HG03060 (cell line): ENCODE results near the gene NECAP2.
"Not testable (repeated sequence)": the region's sequence is repeated elsewhere in the genome, so short reads cannot be mapped to it uniquely, and the experiment has no call there.

Experiments used
- ATAC-seq: cut with Tn5 transposase; IDR thresholded peaks from one replicate; pipeline ENCODE4 v1.9.1; 2021; ENCODE audit warnings: low read depth, moderate number of reproducible peaks; ENCODE audit not compliant: unreplicated experiment

NECAP2 gene

DNA sequence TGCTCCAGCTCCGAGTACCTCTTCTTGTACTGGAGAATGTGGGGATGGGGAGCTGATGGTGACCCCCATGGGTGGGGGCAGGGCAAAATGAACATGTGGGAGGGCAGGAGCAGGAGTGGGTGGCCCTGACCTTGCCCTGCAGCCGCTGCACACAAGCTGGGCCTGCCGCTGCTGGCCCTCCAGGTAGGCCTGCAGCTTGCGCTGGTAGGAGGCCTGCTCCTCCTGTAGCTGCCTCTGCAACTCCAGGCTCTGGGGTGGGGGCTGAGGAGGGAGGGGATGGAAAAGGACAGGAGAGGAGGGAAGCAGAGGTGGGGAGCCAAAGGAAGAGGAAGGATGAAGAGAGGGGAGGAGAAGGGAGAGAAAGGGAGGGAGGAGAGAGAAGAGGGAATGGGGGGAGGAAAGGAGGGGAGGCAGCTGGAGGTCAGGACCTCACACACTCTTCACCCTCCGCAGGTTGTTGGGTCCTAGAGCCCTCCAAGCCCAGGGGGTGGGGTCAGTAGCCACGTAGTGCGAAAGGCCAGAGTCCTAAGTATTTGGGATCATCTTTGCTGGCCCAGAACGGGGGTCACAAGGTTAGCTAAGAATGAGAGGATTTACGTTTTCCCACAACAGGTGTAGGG lies 50.6 kb downstream of the NECAP2 start:
- no peak for ATAC-seq

DNA sequence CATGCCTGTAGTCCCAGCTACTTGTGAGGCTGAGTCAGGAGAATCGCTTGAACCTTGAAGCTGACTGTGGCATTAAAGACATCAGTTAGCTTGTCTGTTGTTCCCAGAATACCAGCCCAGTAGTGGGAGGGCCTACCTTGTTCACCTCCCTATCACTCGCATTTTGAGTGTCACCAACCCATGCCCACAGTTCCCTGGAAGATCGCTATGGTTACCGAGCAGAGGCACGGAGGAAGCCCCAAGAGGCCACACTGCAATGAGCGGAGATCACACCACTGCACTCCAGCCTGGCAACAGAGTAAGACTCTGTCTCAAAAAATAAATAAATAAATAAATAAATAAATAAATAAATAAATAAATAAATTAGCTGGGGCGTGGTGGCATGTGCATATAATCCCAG lies 52.4 kb downstream of the NECAP2 start:
- not testable (repeated sequence) for ATAC-seq

DNA sequence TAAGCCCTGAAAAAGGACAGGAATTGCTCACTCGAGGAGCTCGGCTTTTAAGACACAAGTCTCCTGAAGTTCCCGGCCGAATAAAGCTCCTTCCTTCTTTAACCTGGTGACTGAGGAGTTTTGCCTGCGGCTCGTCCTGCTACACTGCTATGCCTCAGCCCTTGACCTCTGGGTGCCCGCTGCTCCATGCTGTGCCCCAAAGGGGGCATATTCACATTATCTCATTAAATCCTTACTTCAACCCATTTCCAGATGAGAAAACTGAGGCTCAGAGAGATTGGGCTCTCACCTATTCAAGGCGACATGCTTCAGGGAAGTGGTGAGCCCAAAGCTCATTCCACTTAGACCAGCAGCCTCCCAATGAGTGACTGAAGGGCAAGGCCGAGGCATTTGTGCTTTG lies 53.2 kb downstream of the NECAP2 start:
- ATAC-seq, result not testable (repeated sequence)

DNA sequence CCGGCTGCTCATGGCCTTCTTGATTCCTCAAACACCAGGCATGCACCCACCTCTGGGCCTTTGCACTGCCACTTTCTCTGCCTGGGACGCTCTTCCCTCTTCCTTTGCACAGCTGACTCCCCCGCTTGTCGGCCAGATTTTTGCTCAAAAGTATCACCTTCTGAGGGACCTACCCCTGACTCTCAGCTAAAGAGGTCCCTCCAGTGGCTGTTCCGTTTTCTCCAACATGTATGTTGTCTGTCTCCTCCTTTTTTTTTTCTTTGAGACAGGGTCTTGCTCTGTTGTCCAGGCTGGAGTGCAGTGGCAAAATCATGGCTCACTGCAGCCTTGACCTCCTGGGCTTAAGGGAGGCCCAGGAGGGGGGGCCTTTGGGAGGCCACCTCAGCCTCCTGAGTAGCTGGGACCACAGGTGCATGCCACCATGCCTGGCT lies 57.0 kb downstream of the NECAP2 start:
- not testable (repeated sequence) for ATAC-seq

DNA sequence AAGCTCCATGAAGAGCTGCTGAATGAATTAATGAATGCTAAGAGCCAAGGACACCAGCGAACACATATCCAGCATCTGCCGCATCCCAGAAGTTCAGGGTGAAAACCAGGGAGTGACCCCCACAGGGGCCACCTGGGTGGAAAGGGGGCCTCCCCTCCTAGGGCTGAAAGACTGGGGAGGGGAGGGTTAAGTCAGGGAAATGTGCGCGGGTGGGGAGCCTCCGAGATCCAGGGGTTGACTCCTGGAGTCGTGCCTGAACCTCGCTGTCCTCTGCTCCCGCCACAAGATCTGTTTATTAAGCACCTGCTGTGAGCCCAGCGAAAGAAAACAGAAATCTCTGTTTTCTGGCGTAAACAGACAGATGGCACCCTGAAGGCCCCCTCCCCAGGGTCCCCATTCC lies 57.5 kb downstream of the NECAP2 start:
- ATAC-seq, result not testable (repeated sequence)

DNA sequence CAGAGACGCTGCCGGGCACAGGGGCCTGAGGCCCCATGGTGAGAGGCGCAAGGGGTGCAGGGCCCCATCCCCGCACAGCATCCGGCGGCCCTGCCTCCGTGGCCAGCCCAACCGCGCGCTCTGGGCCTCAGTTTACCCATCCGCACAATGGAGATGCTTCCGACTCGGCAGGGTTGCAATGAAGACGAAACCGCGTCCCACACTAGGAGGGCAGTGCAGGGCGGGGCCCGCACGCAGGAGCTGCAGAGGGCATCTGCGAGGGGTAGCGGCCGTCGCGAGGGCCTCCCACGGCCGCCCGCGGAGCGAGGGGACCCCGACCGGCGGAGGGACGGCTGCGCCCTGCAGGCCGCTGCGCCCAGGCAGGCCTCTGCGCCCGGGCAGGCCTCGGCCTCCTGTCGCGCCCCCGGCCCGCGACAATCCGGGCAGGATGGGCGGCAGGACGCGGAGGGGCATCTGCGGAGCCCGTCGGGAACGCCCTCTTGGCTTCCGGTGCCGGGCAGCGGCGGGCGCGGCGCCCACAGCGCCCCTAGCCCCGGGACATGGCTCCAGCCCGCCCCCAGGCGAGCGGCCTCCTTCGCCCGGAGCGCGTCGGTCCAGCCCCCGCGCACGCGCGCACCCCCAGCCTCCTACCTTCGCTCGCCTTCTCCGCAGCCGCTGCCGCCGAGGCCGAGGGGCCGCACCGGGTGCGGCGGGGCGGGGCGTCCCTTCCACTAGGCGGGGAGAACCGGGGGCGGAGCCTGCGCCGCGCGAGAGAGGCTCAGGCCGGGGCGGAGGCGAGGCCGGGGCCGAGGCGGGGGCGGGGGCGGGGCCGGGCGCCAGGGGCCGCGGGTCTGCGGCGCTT lies 58.3 kb downstream of the NECAP2 start:
- no peak for ATAC-seq

DNA sequence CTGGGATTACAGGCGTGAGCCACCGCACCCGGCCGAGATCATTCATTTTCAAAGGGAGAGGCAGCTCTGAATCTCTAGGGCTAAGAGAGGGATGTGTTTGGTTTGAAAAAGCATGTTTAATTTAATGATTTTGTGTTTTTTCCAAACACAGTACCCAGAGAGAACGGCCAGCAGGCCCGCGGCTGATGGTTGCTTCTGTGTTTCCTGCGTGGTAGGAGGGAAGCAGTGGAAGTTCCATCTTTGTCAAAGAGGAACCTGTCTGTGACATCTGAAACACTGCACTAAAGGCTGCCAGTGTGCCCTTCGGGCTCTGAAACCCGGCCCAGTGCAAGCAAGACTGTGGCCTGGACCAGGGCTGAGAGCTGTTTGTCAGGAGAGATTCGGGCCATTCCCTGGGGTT lies 59.9 kb downstream of the NECAP2 start:
- not testable (repeated sequence) for ATAC-seq

DNA sequence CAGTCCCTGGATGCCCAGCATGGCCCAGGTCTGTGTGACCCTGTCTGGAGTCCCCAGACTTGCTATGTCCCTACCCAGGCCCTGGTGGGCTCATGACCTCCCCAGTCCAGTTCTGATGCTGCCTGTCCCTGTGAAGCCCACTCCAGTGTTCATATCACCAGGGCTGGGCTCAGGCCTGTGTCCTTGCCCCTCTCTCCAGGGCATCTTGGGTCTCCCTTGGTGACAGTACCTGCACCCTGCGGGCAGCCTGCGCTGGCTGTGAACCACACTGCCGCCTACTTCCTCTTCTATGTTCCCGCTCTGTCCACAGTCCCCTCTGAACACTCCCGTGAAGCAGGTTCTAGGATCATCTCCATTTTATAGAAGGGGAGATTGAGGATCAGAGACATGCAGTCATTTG lies 60.5 kb downstream of the NECAP2 start:
- ATAC-seq, result not testable (repeated sequence)

DNA sequence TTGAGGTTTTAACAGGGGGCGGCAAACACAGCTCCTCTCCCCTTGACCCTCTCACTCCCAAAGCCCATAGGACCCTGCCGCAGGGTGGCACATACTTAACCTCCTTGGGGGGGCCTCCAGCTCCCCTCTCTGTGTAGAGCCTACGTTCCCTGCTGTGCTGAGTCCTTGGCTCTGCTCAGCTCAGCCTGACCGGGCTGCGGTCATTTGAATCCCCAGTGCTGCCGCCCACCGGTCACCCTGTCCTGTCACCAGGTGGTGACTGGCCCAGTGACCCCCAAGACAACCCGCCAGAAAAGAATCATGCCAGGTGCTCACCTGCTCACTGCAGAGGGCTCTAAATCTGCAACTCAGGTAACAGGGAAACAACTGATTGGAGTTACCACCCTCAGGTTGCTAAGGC lies 60.9 kb downstream of the NECAP2 start:
- not testable (repeated sequence) for ATAC-seq

DNA sequence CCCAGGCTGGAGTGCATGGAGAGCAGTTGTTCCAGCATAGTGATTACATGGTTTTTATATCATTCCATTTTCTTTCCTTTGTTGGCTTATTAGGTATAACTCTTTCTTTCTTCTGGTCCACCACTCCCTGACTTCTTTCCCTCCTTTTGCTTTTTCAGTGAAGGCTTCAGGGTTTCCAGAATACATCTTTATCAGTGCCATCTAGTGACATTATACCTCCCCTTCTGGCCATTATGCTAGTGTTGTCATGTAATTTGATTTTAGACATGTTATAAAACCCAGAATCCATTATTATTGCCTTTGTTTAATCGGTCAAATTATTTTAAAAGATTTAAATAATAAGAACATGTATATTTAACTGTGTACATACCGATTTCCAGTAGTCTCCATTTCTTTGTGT lies 63.0 kb downstream of the NECAP2 start:
- no peak for ATAC-seq

DNA sequence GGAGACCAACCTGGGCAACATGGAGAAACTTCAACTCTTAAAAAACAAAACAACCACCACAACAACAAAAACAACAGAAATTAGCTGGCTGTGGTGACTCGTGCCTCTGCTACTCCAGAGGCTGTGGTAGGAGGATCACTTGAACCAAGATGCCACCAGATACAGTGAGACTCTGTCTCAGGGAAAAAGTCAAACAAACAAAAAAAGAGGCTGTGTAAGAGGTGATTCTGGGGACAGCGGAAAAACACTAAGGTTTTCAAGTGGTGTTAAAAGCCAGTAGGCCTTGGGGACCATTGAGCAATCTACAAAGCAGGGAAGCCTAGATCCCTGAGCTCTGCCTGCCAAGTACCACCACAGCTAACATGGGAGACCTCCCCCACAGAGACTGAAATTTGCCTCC lies 65.3 kb downstream of the NECAP2 start:
- not testable (repeated sequence) for ATAC-seq

DNA sequence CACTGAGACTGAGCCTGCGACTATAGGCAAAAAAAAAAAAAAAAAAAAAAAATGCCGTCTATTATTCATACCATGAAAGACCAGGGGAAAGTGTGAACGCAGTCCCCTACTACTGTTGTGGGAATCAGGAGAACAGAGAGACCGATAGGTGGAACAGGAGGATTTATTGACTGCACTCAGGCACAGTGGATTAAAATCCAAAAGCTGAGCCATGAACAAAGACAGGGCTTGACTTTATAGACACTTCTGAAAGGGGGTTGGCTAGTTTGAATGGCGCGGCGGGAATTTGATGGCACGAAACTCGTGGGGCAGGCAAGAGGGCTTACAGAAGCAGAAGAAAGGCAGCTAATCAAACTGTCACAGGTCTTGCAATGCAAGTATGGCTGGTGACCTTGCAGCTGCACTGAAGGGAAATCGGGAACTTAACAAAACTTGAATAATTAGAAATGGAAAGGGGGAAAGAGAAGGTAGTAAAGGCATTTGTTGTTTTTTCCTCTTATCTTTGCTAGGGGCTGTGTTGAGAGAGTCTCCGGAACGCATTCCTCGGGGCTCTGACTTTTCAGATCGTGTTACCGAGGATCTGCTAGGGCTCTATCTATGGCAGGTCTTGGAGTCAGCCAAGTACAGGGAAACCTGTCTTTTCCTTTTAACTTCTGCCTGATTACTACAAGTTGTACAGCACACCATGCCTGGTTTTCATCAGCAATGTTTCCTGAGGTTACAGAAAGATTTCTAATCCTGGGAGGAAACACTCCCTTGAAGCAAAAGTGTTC lies 66.0 kb downstream of the NECAP2 start:
- ATAC-seq, result not testable (repeated sequence)

DNA sequence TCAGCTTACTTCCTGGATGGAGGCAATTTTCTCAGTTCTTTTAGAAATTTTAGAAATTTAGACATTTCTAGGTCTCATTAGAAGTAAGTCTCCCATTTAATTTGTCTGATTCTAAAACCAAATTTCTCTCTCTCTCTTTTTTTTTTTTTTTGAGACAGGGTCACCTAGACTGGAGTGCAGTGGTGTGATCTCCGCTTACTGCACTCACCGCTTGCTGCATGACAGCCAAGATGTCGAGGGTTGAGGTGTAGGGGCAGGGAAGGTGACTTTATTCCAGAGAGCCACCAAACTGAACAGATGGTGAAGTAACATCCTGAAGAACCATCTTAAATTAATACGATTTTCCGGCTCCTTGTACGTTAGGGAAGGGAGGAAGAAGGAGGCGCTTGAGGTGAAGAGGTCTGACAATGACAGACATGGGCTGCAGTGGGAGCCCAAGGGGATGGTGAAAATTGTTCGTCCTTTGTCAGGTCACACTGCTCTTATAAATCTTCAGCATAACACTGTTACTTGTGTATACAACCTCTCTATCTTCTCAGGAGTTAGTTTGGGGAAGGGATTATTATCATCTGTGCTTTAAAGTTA lies 68.4 kb downstream of the NECAP2 start:
- ATAC-seq, result not testable (repeated sequence)
